Right lobe of liver (tissue), 4 donors: ENCODE results near the gene B3GAT3.

Experiments
- POLR2A ChIP-seq: fragments of 450-650 bp; IDR thresholded peaks from one replicate; pipeline ENCODE4 v1.6.1; 2017; ENCODE audit warnings: antibody characterized with exemption, mild to moderate bottlenecking
- TF ChIP-seq, protein P1 (sequence below), 4 donors: fragments of 200-600 bp in 3 of 4; fragments of 450-650 bp in 1 of 4; IDR thresholded peaks; one replicate each; pipeline versions ENCODE4 v1.5.1 to v1.8.0; 2016 to 2022; ENCODE audit warnings: antibody characterized with exemption in 4 of 4, mild to moderate bottlenecking in 2 of 4
- donor health status: DM: no; HTN: no; CAD: no.
- donor health status: DM: no; HTN: no; CAD: no.
- donor health status: DM: no; HTN: yes; CAD: no.

GRCh38 chr11:62621027-62621566, 689 bp downstream of the B3GAT3 start:
- TF ChIP-seq, protein P1, sequence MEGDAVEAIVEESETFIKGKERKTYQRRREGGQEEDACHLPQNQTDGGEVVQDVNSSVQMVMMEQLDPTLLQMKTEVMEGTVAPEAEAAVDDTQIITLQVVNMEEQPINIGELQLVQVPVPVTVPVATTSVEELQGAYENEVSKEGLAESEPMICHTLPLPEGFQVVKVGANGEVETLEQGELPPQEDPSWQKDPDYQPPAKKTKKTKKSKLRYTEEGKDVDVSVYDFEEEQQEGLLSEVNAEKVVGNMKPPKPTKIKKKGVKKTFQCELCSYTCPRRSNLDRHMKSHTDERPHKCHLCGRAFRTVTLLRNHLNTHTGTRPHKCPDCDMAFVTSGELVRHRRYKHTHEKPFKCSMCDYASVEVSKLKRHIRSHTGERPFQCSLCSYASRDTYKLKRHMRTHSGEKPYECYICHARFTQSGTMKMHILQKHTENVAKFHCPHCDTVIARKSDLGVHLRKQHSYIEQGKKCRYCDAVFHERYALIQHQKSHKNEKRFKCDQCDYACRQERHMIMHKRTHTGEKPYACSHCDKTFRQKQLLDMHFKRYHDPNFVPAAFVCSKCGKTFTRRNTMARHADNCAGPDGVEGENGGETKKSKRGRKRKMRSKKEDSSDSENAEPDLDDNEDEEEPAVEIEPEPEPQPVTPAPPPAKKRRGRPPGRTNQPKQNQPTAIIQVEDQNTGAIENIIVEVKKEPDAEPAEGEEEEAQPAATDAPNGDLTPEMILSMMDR (IDR thresholded peaks at IDR 0.05), result no peak
- no peak for TF ChIP-seq POLR2A
